ENCODE results near the gene BAIAP2. TPM values are rescaled to one million over a fixed set of nuclear protein-coding genes. Genes with fewer than 3 reads are reported as not detected.

Gene BAIAP2
- total and polyA plus RNA-seq, 8 donors: 21.1 to 263 (median 56.3) TPM

DNA sequence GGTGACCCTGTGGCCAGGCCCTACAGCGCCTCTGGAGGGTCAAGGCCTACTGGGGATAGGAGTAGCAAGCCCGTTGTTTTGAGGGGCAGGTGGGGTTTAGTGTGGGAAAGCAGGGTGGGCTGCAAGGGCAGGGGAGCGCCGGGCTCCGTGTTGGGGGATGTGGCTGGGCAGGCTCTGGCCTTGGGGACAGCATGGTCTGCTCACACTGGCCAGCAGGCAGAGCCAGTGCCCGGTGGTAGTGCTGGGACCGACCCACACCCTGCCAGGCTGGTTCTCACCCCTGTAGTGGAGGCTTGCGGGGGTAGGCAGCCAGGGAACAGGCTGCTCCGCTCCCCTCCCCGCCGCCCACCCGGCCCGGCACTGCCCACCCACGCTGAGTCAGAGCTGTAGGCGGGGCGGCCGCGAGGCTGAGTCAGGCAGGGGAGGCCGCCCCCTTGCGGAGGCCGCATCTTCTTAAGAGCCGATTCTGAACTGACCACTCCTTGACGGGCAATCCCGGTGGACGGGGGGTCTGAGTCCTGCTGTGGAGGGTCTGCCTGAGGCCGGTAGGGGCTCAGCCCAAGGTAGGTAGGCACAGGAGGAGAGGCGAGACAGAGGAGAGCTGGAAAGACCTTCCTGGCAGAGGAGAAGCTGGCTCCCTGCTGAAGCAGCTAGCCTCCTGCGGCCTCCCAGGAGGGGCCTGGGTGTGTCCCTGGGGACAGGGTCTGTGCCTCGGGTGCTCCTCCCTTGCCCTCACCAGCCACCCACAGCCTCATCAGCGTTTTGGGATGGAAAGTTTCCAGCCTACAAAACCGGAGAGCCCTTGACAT, 62.4 kb downstream of the BAIAP2 start:
- H3K27ac ChIP-seq: peak overlapping the region; percentile 40 to 80 (median 77)
- no peaks in the 10 kb centered on the region for H3K27me3 ChIP-seq
- H3K4me1 ChIP-seq: peaks cover 41 to 76% (median 61%) of the 10 kb centered on the region in 4 donors
- no peak for TF ChIP-seq POLR2A (IDR thresholded peaks at IDR 0.05)
- TF ChIP-seq, protein P1, sequence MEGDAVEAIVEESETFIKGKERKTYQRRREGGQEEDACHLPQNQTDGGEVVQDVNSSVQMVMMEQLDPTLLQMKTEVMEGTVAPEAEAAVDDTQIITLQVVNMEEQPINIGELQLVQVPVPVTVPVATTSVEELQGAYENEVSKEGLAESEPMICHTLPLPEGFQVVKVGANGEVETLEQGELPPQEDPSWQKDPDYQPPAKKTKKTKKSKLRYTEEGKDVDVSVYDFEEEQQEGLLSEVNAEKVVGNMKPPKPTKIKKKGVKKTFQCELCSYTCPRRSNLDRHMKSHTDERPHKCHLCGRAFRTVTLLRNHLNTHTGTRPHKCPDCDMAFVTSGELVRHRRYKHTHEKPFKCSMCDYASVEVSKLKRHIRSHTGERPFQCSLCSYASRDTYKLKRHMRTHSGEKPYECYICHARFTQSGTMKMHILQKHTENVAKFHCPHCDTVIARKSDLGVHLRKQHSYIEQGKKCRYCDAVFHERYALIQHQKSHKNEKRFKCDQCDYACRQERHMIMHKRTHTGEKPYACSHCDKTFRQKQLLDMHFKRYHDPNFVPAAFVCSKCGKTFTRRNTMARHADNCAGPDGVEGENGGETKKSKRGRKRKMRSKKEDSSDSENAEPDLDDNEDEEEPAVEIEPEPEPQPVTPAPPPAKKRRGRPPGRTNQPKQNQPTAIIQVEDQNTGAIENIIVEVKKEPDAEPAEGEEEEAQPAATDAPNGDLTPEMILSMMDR (IDR thresholded peaks at IDR 0.05): peak in 5 of 7 experiments; percentile 39 to 82 (median 52)
- peak in 1 of 3 donors; percentile 68 for TF ChIP-seq POLR2AphosphoS5 (IDR thresholded peaks at IDR 0.05)
- TF ChIP-seq EP300 (IDR thresholded peaks at IDR 0.05): no peak
- peak; percentile 74 to 95 for DNase-seq
- no peaks in the 10 kb centered on the region for H3K9me3 ChIP-seq
- 17 to 30% (median 23%) methylated on average over 17 to 31 of the region's 31 CpGs for WGBS, 5 donors
- peaks cover 12 to 31% (median 25%) of the 10 kb centered on the region in 4 donors for H3K36me3 ChIP-seq
- H3K4me3 ChIP-seq: peak overlapping the region in 1 of 4 donors; percentile 16
- intact Hi-C loops (cut with DNase I; ENCODE audit: low total_unique reads): no loop called here

DNA sequence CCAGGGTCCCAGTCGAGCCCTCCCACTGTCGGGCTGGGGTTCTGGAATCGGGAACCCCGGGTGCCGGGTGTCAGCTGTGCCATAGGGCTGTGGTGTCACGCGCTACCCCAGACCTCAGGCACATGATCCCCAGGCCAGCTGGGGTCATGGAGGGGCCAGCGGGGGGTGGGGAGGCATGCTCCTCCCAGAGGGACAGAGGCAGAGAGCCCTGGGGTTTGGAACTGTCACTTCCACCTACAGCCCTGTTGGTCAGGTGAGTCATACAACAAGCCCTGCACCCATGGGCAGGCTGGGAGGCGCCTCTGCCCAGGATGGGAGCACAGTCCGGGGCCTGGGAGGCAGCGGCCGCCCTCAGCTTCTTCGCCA, 63.0 kb downstream of the BAIAP2 start:
- TF ChIP-seq, protein P1 (IDR thresholded peaks at IDR 0.05): no peak
- TF ChIP-seq EP300 (IDR thresholded peaks at IDR 0.05) (no peak), POLR2AphosphoS5 (IDR thresholded peaks at IDR 0.05) (no peak), POLR2A (IDR thresholded peaks at IDR 0.05) (no peak)
- peak overlapping the region in 4 of 5 donors; percentile 58 to 80 (median 78) for H3K27ac ChIP-seq
- peaks cover 12 to 33% (median 31%) of the 10 kb centered on the region in 4 donors for H3K36me3 ChIP-seq
- no peak overlapping the region for H3K4me3 ChIP-seq
- no peak for DNase-seq
- intact Hi-C loops (cut with DNase I; ENCODE audit: low total_unique reads): no loop called here
- 58 to 87% (median 79%) methylated on average over 5 to 13 of the region's 13 CpGs for WGBS, 5 donors
- H3K4me1 ChIP-seq: peaks cover 41 to 70% (median 55%) of the 10 kb centered on the region in 4 donors
- H3K9me3 ChIP-seq: no peaks in the 10 kb centered on the region
- H3K27me3 ChIP-seq: no peaks in the 10 kb centered on the region

DNA sequence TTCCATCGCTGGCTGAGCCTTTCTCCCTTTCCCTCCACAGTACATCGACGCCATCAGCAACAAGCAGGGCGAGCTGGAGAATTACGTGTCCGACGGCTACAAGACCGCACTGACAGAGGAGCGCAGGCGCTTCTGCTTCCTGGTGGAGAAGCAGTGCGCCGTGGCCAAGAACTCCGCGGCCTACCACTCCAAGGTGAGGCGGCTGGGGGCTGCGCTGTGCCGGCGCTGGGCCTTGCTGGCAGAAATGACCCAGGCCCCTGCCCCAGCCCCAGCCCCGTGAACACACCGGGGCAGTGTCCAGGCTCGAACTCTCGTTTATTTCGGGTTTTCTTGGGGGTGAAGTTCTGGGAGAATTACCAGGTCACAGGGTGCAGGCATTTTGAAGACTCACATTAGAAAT, 64.9 kb downstream of the BAIAP2 start:
- no peaks in the 10 kb centered on the region for H3K9me3 ChIP-seq
- WGBS, 5 donors: 94 to 99% (median 96%) methylated on average over 14 to 23 of the region's 23 CpGs
- H3K27me3 ChIP-seq: no peaks in the 10 kb centered on the region
- DNase-seq: no peak
- no peak overlapping the region for H3K4me3 ChIP-seq
- H3K36me3 ChIP-seq: peaks cover 29 to 53% (median 51%) of the 10 kb centered on the region in 4 donors
- intact Hi-C loops (cut with DNase I; ENCODE audit: low total_unique reads): loop anchor here (10.0 kb wide), 1 partner anchor 105 kb away; the partner anchor contains the start of gene CHMP6
- peaks cover 32 to 51% (median 45%) of the 10 kb centered on the region in 4 donors for H3K4me1 ChIP-seq
- H3K27ac ChIP-seq: no peak overlapping the region
- TF ChIP-seq POLR2A (IDR thresholded peaks at IDR 0.05) (no peak), POLR2AphosphoS5 (IDR thresholded peaks at IDR 0.05) (no peak)
- TF ChIP-seq, protein P1 (IDR thresholded peaks at IDR 0.05): no peak

DNA sequence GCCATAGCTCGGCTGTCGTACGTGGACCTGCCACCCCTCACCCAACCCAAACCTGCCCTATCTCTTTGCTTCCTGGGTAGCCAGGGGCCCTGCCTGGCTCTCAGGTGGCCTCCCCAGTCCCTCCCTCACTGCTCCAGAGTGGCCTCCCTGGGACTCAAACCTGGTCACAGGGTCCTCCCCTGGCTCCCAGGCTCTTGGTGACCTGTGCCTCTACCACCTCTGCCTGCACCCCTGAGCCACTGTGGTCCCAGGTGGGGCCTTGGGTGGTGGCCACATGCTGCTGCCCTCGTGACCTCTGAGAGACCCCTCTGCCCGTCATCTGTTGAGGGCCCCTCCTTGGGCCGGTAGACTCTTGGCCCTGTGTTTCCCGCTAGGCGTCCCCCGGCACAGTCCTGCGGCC, 65.7 kb downstream of the BAIAP2 start:
- intact Hi-C loops (cut with DNase I; ENCODE audit: low total_unique reads): loop anchor here (10.0 kb wide), 1 partner anchor 106 kb away; the partner anchor contains the start of gene CHMP6

More for the DNA sequence above, 65.7 kb downstream of the BAIAP2 start:
- no peak for TF ChIP-seq EP300 (IDR thresholded peaks at IDR 0.05)
- TF ChIP-seq POLR2AphosphoS5 (IDR thresholded peaks at IDR 0.05): no peak
- TF ChIP-seq, protein P1 (IDR thresholded peaks at IDR 0.05): no peak
- no peak for TF ChIP-seq POLR2A (IDR thresholded peaks at IDR 0.05)
- Histone ChIP-seq H3K9me3 (no peaks in the 10 kb centered on the region), H3K4me1 (peaks cover 24 to 43% (median 37%) of the 10 kb centered on the region in 4 donors), H3K27ac (no peak overlapping the region), H3K27me3 (no peaks in the 10 kb centered on the region), H3K36me3 (peaks cover 37 to 61% (median 58%) of the 10 kb centered on the region in 4 donors), H3K4me3 (no peak overlapping the region)
- WGBS, 5 donors: 74 to 93% (median 89%) methylated on average over 7 to 10 of the region's 10 CpGs
- no peak for DNase-seq
